ENCODE measurements around the gene BZW2.

The BZW2 gene

DNA sequence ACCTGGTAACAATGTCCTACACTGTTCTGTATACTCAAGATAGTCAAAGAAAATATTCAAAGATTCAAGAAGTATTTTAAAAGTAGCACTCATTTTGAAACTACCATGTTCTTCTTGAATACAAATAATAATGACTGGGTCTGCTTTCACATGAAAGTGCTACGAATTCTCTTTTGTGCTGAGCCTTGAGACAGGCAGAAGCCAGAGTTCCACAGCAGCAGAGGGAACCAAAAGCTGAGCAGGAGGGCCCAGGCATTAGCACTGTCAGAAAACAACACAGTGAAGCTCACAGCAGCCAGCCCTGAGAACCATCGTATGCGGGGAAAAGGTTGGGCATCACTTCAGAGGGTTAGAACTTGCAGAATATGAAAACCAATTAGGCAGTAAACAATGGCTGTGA lies 39.3 kb upstream of the BZW2 start:
- Mint-ChIP-seq H3K27me3 (ENCODE audit: low read depth, poor library complexity) (no peaks in the 10 kb centered on the region), H3K27ac (no peak overlapping the region), H3K9me3 (no peaks in the 10 kb centered on the region), H3K4me3 (no peak overlapping the region), H3K4me1 (no peaks in the 10 kb centered on the region), H3K36me3 (ENCODE audit: low read depth) (peaks cover 78% of the 10 kb centered on the region)
- TF ChIP-seq, protein P1, sequence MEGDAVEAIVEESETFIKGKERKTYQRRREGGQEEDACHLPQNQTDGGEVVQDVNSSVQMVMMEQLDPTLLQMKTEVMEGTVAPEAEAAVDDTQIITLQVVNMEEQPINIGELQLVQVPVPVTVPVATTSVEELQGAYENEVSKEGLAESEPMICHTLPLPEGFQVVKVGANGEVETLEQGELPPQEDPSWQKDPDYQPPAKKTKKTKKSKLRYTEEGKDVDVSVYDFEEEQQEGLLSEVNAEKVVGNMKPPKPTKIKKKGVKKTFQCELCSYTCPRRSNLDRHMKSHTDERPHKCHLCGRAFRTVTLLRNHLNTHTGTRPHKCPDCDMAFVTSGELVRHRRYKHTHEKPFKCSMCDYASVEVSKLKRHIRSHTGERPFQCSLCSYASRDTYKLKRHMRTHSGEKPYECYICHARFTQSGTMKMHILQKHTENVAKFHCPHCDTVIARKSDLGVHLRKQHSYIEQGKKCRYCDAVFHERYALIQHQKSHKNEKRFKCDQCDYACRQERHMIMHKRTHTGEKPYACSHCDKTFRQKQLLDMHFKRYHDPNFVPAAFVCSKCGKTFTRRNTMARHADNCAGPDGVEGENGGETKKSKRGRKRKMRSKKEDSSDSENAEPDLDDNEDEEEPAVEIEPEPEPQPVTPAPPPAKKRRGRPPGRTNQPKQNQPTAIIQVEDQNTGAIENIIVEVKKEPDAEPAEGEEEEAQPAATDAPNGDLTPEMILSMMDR (IDR thresholded peaks at IDR 0.05) = no peak
- no peak for DNase-seq

DNA sequence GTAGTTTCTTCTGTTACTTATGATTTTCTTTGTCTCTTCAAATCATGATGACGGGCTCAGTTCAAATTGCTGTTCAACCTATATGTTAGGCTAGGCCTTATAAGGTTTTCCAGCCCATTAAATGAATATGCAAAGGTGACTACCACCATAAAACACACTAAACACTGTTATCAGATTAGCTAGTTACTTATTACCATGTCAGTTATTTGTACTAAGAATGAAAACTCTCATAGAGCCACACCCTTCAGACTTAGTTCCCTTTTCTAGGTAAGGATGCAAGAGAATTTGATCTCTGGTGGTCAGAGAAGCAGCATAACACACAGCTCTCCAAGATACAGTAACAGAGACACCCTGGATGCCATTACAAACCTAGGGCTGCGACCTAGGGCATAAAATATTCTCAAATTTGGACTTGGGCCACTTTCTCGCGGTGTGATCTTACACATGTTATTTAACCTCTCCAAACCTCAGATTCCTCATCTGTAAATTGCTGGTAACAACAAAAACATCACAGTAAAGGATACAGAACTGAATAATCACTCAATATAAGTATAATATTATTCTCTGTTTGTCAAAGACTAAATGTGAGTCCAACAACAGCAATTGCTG lies 36.0 kb upstream of the BZW2 start:
- no peaks in the 10 kb centered on the region for H3K9me3 Mint-ChIP-seq
- no peak overlapping the region for H3K27ac Mint-ChIP-seq
- peaks cover 67% of the 10 kb centered on the region for H3K36me3 Mint-ChIP-seq (ENCODE audit: low read depth)
- H3K4me1 Mint-ChIP-seq = no peaks in the 10 kb centered on the region
- no peak for DNase-seq
- TF ChIP-seq, protein P1 (IDR thresholded peaks at IDR 0.05) = no peak
- H3K27me3 Mint-ChIP-seq (ENCODE audit: low read depth, poor library complexity) = no peaks in the 10 kb centered on the region
- no peak overlapping the region for H3K4me3 Mint-ChIP-seq

GRCh38 chr7:16611711-16612110 lies 34.3 kb upstream of the BZW2 start:
- DNase-seq = no peak
- Mint-ChIP-seq H3K4me3 (no peak overlapping the region), H3K4me1 (no peaks in the 10 kb centered on the region), H3K36me3 (ENCODE audit: low read depth) (peaks cover 67% of the 10 kb centered on the region), H3K27me3 (ENCODE audit: low read depth, poor library complexity) (no peaks in the 10 kb centered on the region), H3K9me3 (no peaks in the 10 kb centered on the region), H3K27ac (no peak overlapping the region)
- TF ChIP-seq, protein P1 (IDR thresholded peaks at IDR 0.05) = no peak

GRCh38 chr7:16615228-16615627 lies 30.8 kb upstream of the BZW2 start:
- H3K36me3 Mint-ChIP-seq (ENCODE audit: low read depth) = peaks cover 70% of the 10 kb centered on the region
- H3K4me1 Mint-ChIP-seq = no peaks in the 10 kb centered on the region
- H3K4me3 Mint-ChIP-seq = no peak overlapping the region
- H3K9me3 Mint-ChIP-seq = no peaks in the 10 kb centered on the region
- H3K27me3 Mint-ChIP-seq (ENCODE audit: low read depth, poor library complexity) = no peaks in the 10 kb centered on the region
- no peak for DNase-seq
- no peak overlapping the region for H3K27ac Mint-ChIP-seq
- TF ChIP-seq, protein P1 (IDR thresholded peaks at IDR 0.05) = no peak

DNA sequence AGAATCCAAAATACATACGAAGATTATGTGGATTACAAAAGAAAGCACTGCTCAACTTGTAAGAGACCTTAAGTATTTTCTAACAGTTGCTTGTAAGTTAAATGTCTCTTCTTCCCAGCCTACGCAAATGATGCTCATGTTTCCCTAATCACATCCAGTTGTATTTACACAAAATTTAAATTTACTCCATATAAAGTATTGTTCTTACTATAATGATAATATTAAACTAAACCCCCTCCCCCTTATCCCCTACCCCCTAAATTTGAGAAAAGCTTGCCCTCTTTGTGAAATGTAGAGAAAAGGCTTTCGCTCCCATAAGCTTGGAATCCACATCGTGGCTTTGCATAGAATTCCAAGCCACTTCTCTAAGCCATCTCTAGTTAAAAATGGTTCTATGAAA lies 29.9 kb upstream of the BZW2 start:
- Mint-ChIP-seq H3K4me3 (no peak overlapping the region), H3K27ac (no peak overlapping the region), H3K9me3 (no peaks in the 10 kb centered on the region), H3K4me1 (no peaks in the 10 kb centered on the region), H3K27me3 (ENCODE audit: low read depth, poor library complexity) (no peaks in the 10 kb centered on the region), H3K36me3 (ENCODE audit: low read depth) (peaks cover 70% of the 10 kb centered on the region)
- TF ChIP-seq, protein P1 (IDR thresholded peaks at IDR 0.05) = no peak
- DNase-seq = no peak

GRCh38 chr7:16616542-16616941 lies 29.4 kb upstream of the BZW2 start:
- H3K27me3 Mint-ChIP-seq (ENCODE audit: low read depth, poor library complexity) = no peaks in the 10 kb centered on the region
- no peaks in the 10 kb centered on the region for H3K9me3 Mint-ChIP-seq
- TF ChIP-seq, protein P1 (IDR thresholded peaks at IDR 0.05) = no peak
- H3K4me1 Mint-ChIP-seq = no peaks in the 10 kb centered on the region
- peaks cover 72% of the 10 kb centered on the region for H3K36me3 Mint-ChIP-seq (ENCODE audit: low read depth)
- no peak for DNase-seq
- H3K27ac Mint-ChIP-seq = no peak overlapping the region
- no peak overlapping the region for H3K4me3 Mint-ChIP-seq
